SK-MEL-5 (cell line): Measurements from ENCODE around the gene CSTF1. TPM values are rescaled to one million over a fixed set of nuclear protein-coding genes. Genes with fewer than 3 reads are reported as not detected.
"Not testable (repeated sequence)": the region's sequence is repeated elsewhere in the genome, so short reads cannot be mapped to it uniquely, and the experiment has no call there.

Source experiments
- DNase-seq: peaks from one replicate; pipeline ENCODE4 v3.0.0-alpha.2; 2016; ENCODE audit warnings: low read depth, low spot score
- in situ Hi-C: cut with HindIII; loops from 2 replicates; pipeline ENCODE4 v1.10.0; 2016; ENCODE audit warnings: low sequenced_read_pairs, high pct_unique_total_duplicates, low pct_unique_long_range_greater_than_20kb
- total RNA-seq: library from RNA; depleted of rRNA; stranded (reverse); fragments of >200 nt; shearing (Covaris generic); gene quantifications from 2 replicates; pipeline ENCODE4 v1.2.3, GENCODE V29; 2014

The CSTF1 gene
- total RNA-seq, 1 experiment from 2014 or later: 79.6 TPM

- in situ Hi-C loops: no loop called here
- DNase-seq: no peak
Observed at GRCh38 chr20:56362833-56363413, 29.5 kb upstream of the CSTF1 start.

GRCh38 chr20:56363491-56363890 lies 29.0 kb upstream of the CSTF1 start:
- DNase-seq: no peak
- in situ Hi-C loops: no loop called here

- in situ Hi-C loops: no loop called here
- peak; percentile 68 for DNase-seq
Observed at GRCh38 chr20:56368351-56369134, 23.9 kb upstream of the CSTF1 start.

- no peak for DNase-seq
- in situ Hi-C loops: no loop called here
Observed at GRCh38 chr20:56369179-56369578, 23.3 kb upstream of the CSTF1 start.

- DNase-seq: no peak
- in situ Hi-C loops: no loop called here
Observed at GRCh38 chr20:56371977-56372376, 20.5 kb upstream of the CSTF1 start.

GRCh38 chr20:56372850-56373249 lies 19.6 kb upstream of the CSTF1 start:
- in situ Hi-C loops: no loop called here
- DNase-seq: no peak

GRCh38 chr20:56373942-56374341 lies 18.5 kb upstream of the CSTF1 start:
- in situ Hi-C loops: no loop called here
- DNase-seq: no peak

GRCh38 chr20:56376331-56376730 lies 16.1 kb upstream of the CSTF1 start:
- in situ Hi-C loops: no loop called here
- no peak for DNase-seq

GRCh38 chr20:56378386-56378785 lies 14.1 kb upstream of the CSTF1 start:
- in situ Hi-C loops: no loop called here
- no peak for DNase-seq

- DNase-seq: no peak
- in situ Hi-C loops: no loop called here
Observed at GRCh38 chr20:56380375-56380774, 12.1 kb upstream of the CSTF1 start.

- in situ Hi-C loops: no loop called here
Observed at GRCh38 chr20:56381501-56381900, 10.9 kb upstream of the CSTF1 start.

GRCh38 chr20:56382696-56383095 lies 9.7 kb upstream of the CSTF1 start:
- DNase-seq: no peak
- in situ Hi-C loops: no loop called here

More at GRCh38 chr20:56381501-56381900, 10.9 kb upstream of the CSTF1 start:
- no peak for DNase-seq

- in situ Hi-C loops: no loop called here
- DNase-seq: no peak
Observed at GRCh38 chr20:56383334-56383733, 9.1 kb upstream of the CSTF1 start.

GRCh38 chr20:56385130-56385529 lies 7.3 kb upstream of the CSTF1 start:
- in situ Hi-C loops: no loop called here
- DNase-seq: no peak

GRCh38 chr20:56386219-56386618 lies 6.2 kb upstream of the CSTF1 start:
- in situ Hi-C loops: no loop called here
- DNase-seq: no peak

GRCh38 chr20:56388882-56389281 lies 3.6 kb upstream of the CSTF1 start:
- no peak for DNase-seq
- in situ Hi-C loops: no loop called here

- DNase-seq: no peak
- in situ Hi-C loops: no loop called here
Observed at GRCh38 chr20:56389807-56390206, 2.6 kb upstream of the CSTF1 start.

- DNase-seq, in situ Hi-C loops: not testable (repeated sequence)
Observed at GRCh38 chr20:56390396-56390795, 2.0 kb upstream of the CSTF1 start.

- in situ Hi-C loops: no loop called here
- DNase-seq: no peak
Observed at GRCh38 chr20:56391037-56391436, 1.4 kb upstream of the CSTF1 start.
